IMR-90 (cell line): ENCODE results near the gene DEFB112. TPM values are rescaled to one million over a fixed set of nuclear protein-coding genes. Genes with fewer than 3 reads are reported as not detected.

ENCODE experiments used
- ATAC-seq: fragments of 200-7000 bp; cut with Tn5 transposase; 2 replicates; pipeline ENCODE4 v1.9.1; 2020; ENCODE audit warnings: low read depth, mild to moderate bottlenecking, moderate library complexity
- BruUV-seq: library from RNA; stranded (reverse); fragments of 400-500 nt; replicated peaks from 2 replicates; lab custom pipeline; 2021; lab: Mats Ljungman, UMichigan
- CTCF ChIA-PET: fragments of 300-600 bp; formaldehyde crosslinking; extraction: SDS; loops from one replicate; lab custom pipeline; 2021; ENCODE audit warnings: antibody characterized with exemption; lab: Yijun Ruan, JAX
- POLR2A ChIA-PET: fragments of 300-600 bp; sonication (Branson Sonifier 250); formaldehyde crosslinking; loops from one replicate; lab custom pipeline; 2022; ENCODE audit warnings: antibody characterized with exemption; ENCODE audit not compliant: unreplicated experiment; lab: Charles Lee
- DNase-seq: peaks from one replicate; pipeline ENCODE4 v3.0.0; 2013
- H2AFZ ChIP-seq: replicated peaks from 2 replicates; pipeline ENCODE3; 2013; ENCODE audit warnings: low read length, mild to moderate bottlenecking; ENCODE audit not compliant: poor library complexity
- H2AK5ac ChIP-seq: 2 replicates; pipeline ENCODE4 v1.6.1; 2013; ENCODE audit warnings: low read depth, low read length, inconsistent platforms
- H2AK9ac ChIP-seq: replicated peaks from 2 replicates; pipeline ENCODE3; 2013; ENCODE audit warnings: mild to moderate bottlenecking, low read depth, low read length, moderate library complexity; ENCODE audit not compliant: poor library complexity
- H2BK120ac ChIP-seq: 2 replicates; pipeline ENCODE4 v1.6.1; 2013; ENCODE audit warnings: low read depth, low read length, inconsistent platforms
- H2BK15ac ChIP-seq: 3 replicates; pipeline ENCODE4 v1.6.1; 2013; ENCODE audit warnings: low read depth, low read length, inconsistent platforms
- H2BK20ac ChIP-seq: 2 replicates; pipeline ENCODE4 v1.6.1; 2013; ENCODE audit warnings: low read depth, mild to moderate bottlenecking, inconsistent platforms, low read length, moderate library complexity
- H2BK5ac ChIP-seq: 2 replicates; pipeline ENCODE4 v1.6.1; 2013; ENCODE audit warnings: mild to moderate bottlenecking, low read depth, low read length, inconsistent platforms; ENCODE audit not compliant: poor library complexity, severe bottlenecking
- H3K14ac ChIP-seq: replicated peaks from 2 replicates; pipeline ENCODE4 v1.6.1; 2013; ENCODE audit warnings: low read depth, low read length, inconsistent platforms
- H3K18ac ChIP-seq: 2 replicates; pipeline ENCODE4 v1.6.1; 2013; ENCODE audit warnings: low read depth, low read length, control low read depth
- H3K23ac ChIP-seq: 2 replicates; pipeline ENCODE4 v1.6.1; 2013; ENCODE audit warnings: low read depth, low read length, inconsistent platforms
- H3K27ac ChIP-seq: 2 replicates; pipeline ENCODE4 v1.5.1; 2013; ENCODE audit warnings: mild to moderate bottlenecking, control low read depth, low read length; ENCODE audit not compliant: insufficient read depth
- H3K27me3 ChIP-seq: 2 replicates; pipeline ENCODE4 v1.6.1; 2013; ENCODE audit warnings: low read length; ENCODE audit not compliant: control insufficient read depth, insufficient read depth
- H3K36me3 ChIP-seq: 2 replicates; pipeline ENCODE4 v1.6.1; 2013; ENCODE audit warnings: low read length, mixed read lengths; ENCODE audit not compliant: control insufficient read depth, insufficient read depth
- H3K4ac ChIP-seq: 2 replicates; pipeline ENCODE4 v1.6.1; 2013; ENCODE audit warnings: low read depth, low read length, inconsistent platforms
- H3K4me1 ChIP-seq: 2 replicates; pipeline ENCODE4 v1.6.1; 2013; ENCODE audit warnings: low read length, mixed read lengths; ENCODE audit not compliant: control insufficient read depth, insufficient read depth
- H3K4me2 ChIP-seq: 2 replicates; pipeline ENCODE4 v1.6.1; 2013; ENCODE audit warnings: low read depth, mild to moderate bottlenecking, control low read depth, low read length, moderate library complexity
- H3K4me3 ChIP-seq: 2 replicates; pipeline ENCODE4 v1.5.1; 2013; ENCODE audit warnings: low read depth, mild to moderate bottlenecking, control low read depth, low read length, moderate library complexity; ENCODE audit not compliant: insufficient read depth
- H3K56ac ChIP-seq: 2 replicates; pipeline ENCODE4 v1.6.1; 2013; ENCODE audit warnings: low read length, inconsistent platforms; ENCODE audit not compliant: insufficient read depth; ENCODE audit errors: extremely low read depth
- H3K79me1 ChIP-seq, 2 experiments: 2 replicates each; pipeline ENCODE4 v1.6.1; 2013; ENCODE audit warnings: low read length in 2 of 2, inconsistent platforms in 1 of 2, low read depth in 1 of 2
- H3K9ac ChIP-seq: 2 replicates; pipeline ENCODE4 v1.6.1; 2013; ENCODE audit warnings: low read depth, low read length, control low read depth
- H3K9me1 ChIP-seq: 2 replicates; pipeline ENCODE4 v1.6.1; 2013; ENCODE audit warnings: low read length, inconsistent platforms; ENCODE audit not compliant: insufficient read depth
- H3K9me3 ChIP-seq: 2 replicates; pipeline ENCODE4 v1.6.1; 2013; ENCODE audit warnings: low read length; ENCODE audit not compliant: control insufficient read depth, insufficient read depth
- H4K20me1 ChIP-seq: 2 replicates; pipeline ENCODE4 v1.6.1; 2013; ENCODE audit warnings: low read length, inconsistent platforms; ENCODE audit not compliant: insufficient read depth
- H4K5ac ChIP-seq: 2 replicates; pipeline ENCODE4 v1.6.1; 2013; ENCODE audit warnings: mild to moderate bottlenecking, low read depth, low read length, control low read depth
- H4K8ac ChIP-seq, 2 experiments: 2 replicates each; pipeline ENCODE4 v1.6.1; 2013; ENCODE audit warnings: low read depth in 2 of 2, low read length in 2 of 2, control low read depth in 1 of 2, inconsistent platforms in 1 of 2
- H4K91ac ChIP-seq: 2 replicates; pipeline ENCODE4 v1.6.1; 2013; ENCODE audit warnings: low read depth, low read length, inconsistent platforms; ENCODE audit not compliant: insufficient read depth
- BHLHE40 ChIP-seq: fragments of 150-350 bp; IDR thresholded peaks from 2 replicates; pipeline ENCODE4 v1.6.1; 2016; ENCODE audit warnings: mild to moderate bottlenecking, low read depth, low read length
- MAFK ChIP-seq: IDR thresholded peaks from 2 replicates; pipeline ENCODE4 v1.6.1; 2012; ENCODE audit warnings: low read depth, low read length, improper control_type of control experiment
- MXI1 ChIP-seq: IDR thresholded peaks from 2 replicates; pipeline ENCODE4 v1.6.1; 2012; ENCODE audit warnings: low read depth, mild to moderate bottlenecking, low read length, moderate library complexity, borderline replicate concordance
- NFE2L2 ChIP-seq: fragments of 150-350 bp; IDR thresholded peaks from 2 replicates; pipeline ENCODE4 v1.6.1; 2016; ENCODE audit warnings: low read depth, mild to moderate bottlenecking, low read length
- dilution Hi-C: fragments of 300-500 bp; cut with HindIII; formaldehyde crosslinking; loops from one replicate; pipeline ENCODE4 v1.14.3; 2018; ENCODE audit warnings: low sequenced_read_pairs; ENCODE audit not compliant: unreplicated experiment
- in situ Hi-C: fragments of 300-500 bp; cut with MboI; formaldehyde crosslinking; loops from 3 replicates; pipeline ENCODE4 v1.14.3; 2019; ENCODE audit warnings: low sequenced_read_pairs, inconsistent platforms, mixed read lengths
- intact Hi-C: fragments of 100-400 bp; cut with micrococcal nuclease; formaldehyde crosslinking; loops from 2 replicates; pipeline ENCODE4 v1.10.0; 2022
- polyA plus RNA-seq, 3 experiments: library from polyadenylated mRNA; depleted of rRNA; stranded (reverse); fragments of >200 nt; gene quantifications; 2 replicates each; pipeline ENCODE4 v1.2.3, GENCODE V29; 2012; ENCODE audit warnings: low replicate concordance in 1 of 3
- total RNA-seq: library from RNA; depleted of rRNA; stranded (reverse); fragments of >200 nt; gene quantifications from 2 replicates; pipeline ENCODE4 v1.2.3, GENCODE V29; 2012
- TF ChIP-seq, protein P1 (sequence below): fragments of 150-350 bp; IDR thresholded peaks from 2 replicates; pipeline ENCODE4 v1.6.1; 2016; ENCODE audit warnings: low read depth, mild to moderate bottlenecking, low read length, moderate library complexity, borderline replicate concordance

The DEFB112 gene
- total and polyA plus RNA-seq, 2 of the 4 experiments (the other 2 are of a cell fraction): not detected

DNA sequence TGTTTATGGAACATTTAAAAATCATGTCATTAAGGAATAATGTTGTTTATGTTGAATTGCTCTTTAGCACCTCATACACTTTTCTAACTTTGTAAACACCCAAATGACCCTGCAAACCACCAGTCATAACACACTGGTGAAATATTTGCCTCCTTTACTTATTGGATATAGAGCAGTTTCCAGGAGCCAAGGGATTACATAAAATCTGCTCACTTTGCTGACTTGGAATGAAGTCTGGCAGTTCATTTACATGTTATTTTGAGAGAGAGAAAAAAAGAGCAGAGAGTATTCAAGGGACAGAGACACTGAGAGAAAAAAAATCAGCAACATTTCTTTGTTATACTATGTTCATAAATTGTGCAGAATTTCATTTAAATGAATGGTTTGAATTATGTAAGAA lies 46.6 kb upstream of the DEFB112 start:
- no peak for ATAC-seq
- H2AFZ ChIP-seq: no peak overlapping the region
- no TSS peak for BruUV-seq

More for the DNA sequence above, 46.6 kb upstream of the DEFB112 start:
- TF ChIP-seq, protein P1, sequence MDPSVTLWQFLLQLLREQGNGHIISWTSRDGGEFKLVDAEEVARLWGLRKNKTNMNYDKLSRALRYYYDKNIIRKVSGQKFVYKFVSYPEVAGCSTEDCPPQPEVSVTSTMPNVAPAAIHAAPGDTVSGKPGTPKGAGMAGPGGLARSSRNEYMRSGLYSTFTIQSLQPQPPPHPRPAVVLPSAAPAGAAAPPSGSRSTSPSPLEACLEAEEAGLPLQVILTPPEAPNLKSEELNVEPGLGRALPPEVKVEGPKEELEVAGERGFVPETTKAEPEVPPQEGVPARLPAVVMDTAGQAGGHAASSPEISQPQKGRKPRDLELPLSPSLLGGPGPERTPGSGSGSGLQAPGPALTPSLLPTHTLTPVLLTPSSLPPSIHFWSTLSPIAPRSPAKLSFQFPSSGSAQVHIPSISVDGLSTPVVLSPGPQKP: no peak
- TF ChIP-seq BHLHE40 (no peak), MXI1 (no peak), NFE2L2 (no peak), MAFK (no peak)
- Histone ChIP-seq H4K8ac (no peak overlapping the region), H2BK20ac (no peak overlapping the region), H3K27ac (no peak overlapping the region), H2BK15ac (no peak overlapping the region), H3K14ac (no peak overlapping the region), H3K27me3 (no peaks in the 10 kb centered on the region), H3K9me1 (no peaks in the 10 kb centered on the region), H3K4me1 (no peaks in the 10 kb centered on the region), H3K79me1 (no peaks in the 10 kb centered on the region), H4K5ac (no peak overlapping the region), H3K4me3 (no peak overlapping the region), H2BK5ac (no peak overlapping the region), H4K20me1 (no peaks in the 10 kb centered on the region), H2AK9ac (no peak overlapping the region), H4K91ac (no peak overlapping the region), H3K36me3 (no peaks in the 10 kb centered on the region), H2BK120ac (no peak overlapping the region), H3K4ac (no peak overlapping the region), H3K9ac (no peak overlapping the region), H3K56ac (no peak overlapping the region), H3K18ac (no peak overlapping the region), H3K9me3 (no peaks in the 10 kb centered on the region), H3K4me2 (no peak overlapping the region), H3K23ac (no peak overlapping the region), H2AK5ac (no peak overlapping the region)
- ChIA-PET CTCF (interaction anchor here (0.7 kb wide), 1 partner anchor 10 kb away, joined by 3 read pairs; no protein-coding TSS in a partner anchor), POLR2A (no interaction called here)
- intact Hi-C loops (no loop called here), dilution Hi-C loops (no loop called here), in situ Hi-C loops (no loop called here)
- DNase-seq: no peak
